GM18507 (cell line): ENCODE data around the gene TMEM35A.
A peak's percentile ranks its signal among the peaks of the same experiment; 100 is the strongest.
"Not testable (repeated sequence)": the region's sequence is repeated elsewhere in the genome, so short reads cannot be mapped to it uniquely, and the experiment has no call there.

Experiments
- DNase-seq: peaks from one replicate; pipeline ENCODE4 v3.0.0; 2011; ENCODE audit warnings: low read depth; ENCODE audit not compliant: insufficient read length; ENCODE audit errors: extremely low spot score
- FAIRE-seq: peaks from 2 replicates; lab custom pipeline; 2011; peaks lifted over from hg19 to GRCh38; lab: Jason Lieb, UNC

Gene TMEM35A

GRCh38 chrX:101078716-101079598 lies at the start of gene TMEM35A:
Gene TMEM35A, plus strand, starts transcription at chrX:101078879. Its CDS starts 124 bp downstream, at chrX:101079003.
- FAIRE-seq (no peak), DNase-seq (no peak)

GRCh38 chrX:101029665-101030064 lies 49.0 kb upstream of the TMEM35A start:
- no peak for DNase-seq
- no peak for FAIRE-seq

- FAIRE-seq: no peak
- no peak for DNase-seq
These were observed 41.4 kb upstream of the TMEM35A start for GRCh38 chrX:101037231-101037630.

- DNase-seq (no peak), FAIRE-seq (no peak)
These were observed 38.5 kb upstream of the TMEM35A start for GRCh38 chrX:101040197-101040596.

GRCh38 chrX:101051153-101051548 lies 27.5 kb upstream of the TMEM35A start:
- no peak for FAIRE-seq

GRCh38 chrX:101051549-101052302 lies 27.0 kb upstream of the TMEM35A start, which contains the start of gene TRMT2B:
Gene TRMT2B, minus strand, starts transcription at chrX:101052111. Its CDS starts 9,822 bp downstream, at chrX:101042289.
- DNase-seq: peak; percentile 50
- FAIRE-seq: peak; percentile 83

More at GRCh38 chrX:101051153-101051548, 27.5 kb upstream of the TMEM35A start:
- DNase-seq: no peak

- not testable (repeated sequence) for DNase-seq, FAIRE-seq
These were observed 22.1 kb upstream of the TMEM35A start for GRCh38 chrX:101056551-101056950.

- peak; percentile 26 for FAIRE-seq
- DNase-seq: peak; percentile 3
These were observed 21.5 kb upstream of the TMEM35A start for GRCh38 chrX:101057093-101057714.

GRCh38 chrX:101062176-101062575 lies 16.5 kb upstream of the TMEM35A start:
- FAIRE-seq (no peak), DNase-seq (no peak)

GRCh38 chrX:101071582-101071981 lies 7.1 kb upstream of the TMEM35A start:
- no peak for FAIRE-seq
- no peak for DNase-seq

GRCh38 chrX:101079736-101080270 lies 1.1 kb downstream of the TMEM35A start:
- no peak for DNase-seq
- no peak for FAIRE-seq

- DNase-seq: no peak
- FAIRE-seq: no peak
These were observed 1.8 kb downstream of the TMEM35A start for GRCh38 chrX:101080326-101081124.

- FAIRE-seq (no peak), DNase-seq (no peak)
These were observed 2.6 kb downstream of the TMEM35A start for GRCh38 chrX:101081231-101081630.

GRCh38 chrX:101091817-101092216 lies 13.1 kb downstream of the TMEM35A start:
- FAIRE-seq (no peak), DNase-seq (no peak)

- DNase-seq (peak; percentile 86), FAIRE-seq (peak; percentile 99)
These were observed 19.1 kb downstream of the TMEM35A start, which contains the start of gene CENPI for GRCh38 chrX:101097546-101098453. Gene CENPI, plus strand, starts transcription at chrX:101098204. Its CDS starts 2,867 bp downstream, at chrX:101101071.

GRCh38 chrX:101108284-101108683 lies 29.6 kb downstream of the TMEM35A start:
- FAIRE-seq (no peak), DNase-seq (no peak)

- no peak for DNase-seq
- FAIRE-seq: no peak
These were observed 39.0 kb downstream of the TMEM35A start for GRCh38 chrX:101117701-101118100.

- DNase-seq (no peak), FAIRE-seq (no peak)
These were observed 57.6 kb downstream of the TMEM35A start for GRCh38 chrX:101136235-101136634.
